ENCODE data around the gene PRUNE2.

Gene PRUNE2

DNA sequence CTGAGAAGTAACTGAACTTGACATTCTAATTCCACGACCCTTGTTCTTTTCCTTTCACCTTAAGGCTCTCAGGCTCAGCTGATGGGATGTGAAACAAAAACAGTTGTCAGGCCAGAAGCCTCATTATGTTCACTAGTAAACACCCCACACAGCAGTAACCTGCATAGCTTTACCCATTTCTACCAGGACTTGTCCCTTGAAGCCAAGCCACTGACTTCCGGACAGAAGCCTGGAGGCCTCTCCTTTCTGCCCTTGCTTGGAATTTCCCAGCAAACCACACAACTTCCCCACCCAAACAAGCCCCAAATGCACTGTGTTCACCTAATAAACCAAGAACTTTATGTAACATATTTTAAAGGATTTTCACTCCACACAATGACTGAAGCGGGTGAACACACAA, 19.6 kb downstream of the PRUNE2 start:
- no peak for DNase-seq (ENCODE audit: extremely low read depth, low read depth)
- TF ChIP-seq, protein P1, sequence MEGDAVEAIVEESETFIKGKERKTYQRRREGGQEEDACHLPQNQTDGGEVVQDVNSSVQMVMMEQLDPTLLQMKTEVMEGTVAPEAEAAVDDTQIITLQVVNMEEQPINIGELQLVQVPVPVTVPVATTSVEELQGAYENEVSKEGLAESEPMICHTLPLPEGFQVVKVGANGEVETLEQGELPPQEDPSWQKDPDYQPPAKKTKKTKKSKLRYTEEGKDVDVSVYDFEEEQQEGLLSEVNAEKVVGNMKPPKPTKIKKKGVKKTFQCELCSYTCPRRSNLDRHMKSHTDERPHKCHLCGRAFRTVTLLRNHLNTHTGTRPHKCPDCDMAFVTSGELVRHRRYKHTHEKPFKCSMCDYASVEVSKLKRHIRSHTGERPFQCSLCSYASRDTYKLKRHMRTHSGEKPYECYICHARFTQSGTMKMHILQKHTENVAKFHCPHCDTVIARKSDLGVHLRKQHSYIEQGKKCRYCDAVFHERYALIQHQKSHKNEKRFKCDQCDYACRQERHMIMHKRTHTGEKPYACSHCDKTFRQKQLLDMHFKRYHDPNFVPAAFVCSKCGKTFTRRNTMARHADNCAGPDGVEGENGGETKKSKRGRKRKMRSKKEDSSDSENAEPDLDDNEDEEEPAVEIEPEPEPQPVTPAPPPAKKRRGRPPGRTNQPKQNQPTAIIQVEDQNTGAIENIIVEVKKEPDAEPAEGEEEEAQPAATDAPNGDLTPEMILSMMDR (IDR thresholded peaks at IDR 0.05; ENCODE audit: low read depth, low read length, missing control alignments): no peak
- no peak overlapping the region for H3K4me3 ChIP-seq (replicated peaks; ENCODE audit: low read depth, low read length)

DNA sequence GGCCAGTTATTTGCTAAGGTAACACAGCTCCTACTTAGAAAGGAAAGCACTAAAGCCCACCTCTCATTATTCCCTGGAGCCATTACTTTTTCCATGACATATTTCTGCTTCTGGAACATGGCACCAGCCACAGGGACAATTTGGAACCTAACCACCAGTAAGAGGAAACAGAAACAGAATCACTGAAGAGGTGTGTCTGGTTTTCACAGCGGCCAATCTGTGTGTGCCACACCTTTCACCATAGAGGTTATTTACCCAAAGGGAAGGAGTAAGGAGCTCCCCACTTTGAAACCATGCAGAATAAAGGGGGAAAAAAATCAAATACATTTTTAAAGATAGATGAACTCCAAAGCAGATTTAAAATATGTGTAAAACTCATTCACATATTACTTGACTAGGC, 21.1 kb downstream of the PRUNE2 start:
- no peak for DNase-seq (ENCODE audit: extremely low read depth, low read depth)
- TF ChIP-seq, protein P1 (IDR thresholded peaks at IDR 0.05; ENCODE audit: low read depth, low read length, missing control alignments): no peak
- H3K4me3 ChIP-seq (replicated peaks; ENCODE audit: low read depth, low read length): no peak overlapping the region

DNA sequence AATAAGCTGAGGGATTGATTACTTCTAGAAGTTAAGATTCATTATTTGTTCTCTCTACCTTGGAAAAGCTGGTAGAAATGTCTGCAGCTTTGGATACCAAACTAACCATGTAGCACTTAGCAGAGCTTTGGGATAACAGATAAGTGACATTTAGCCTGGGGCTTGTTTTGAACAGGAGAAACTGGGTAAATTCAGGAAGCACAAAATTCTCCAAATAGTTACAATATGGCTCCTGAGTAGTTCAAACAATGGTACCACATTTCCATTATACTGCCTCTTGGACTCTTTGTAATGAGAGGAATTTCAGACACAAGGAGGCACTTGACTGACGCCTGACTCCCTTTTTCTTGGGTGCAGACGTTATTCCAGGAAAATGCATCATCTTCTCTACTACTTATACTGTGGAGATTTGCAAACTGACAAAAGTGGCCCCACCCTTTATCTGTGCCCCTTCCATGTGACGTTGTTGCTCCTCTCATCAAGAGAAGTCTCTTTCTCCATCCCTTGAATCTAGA, 22.5 kb downstream of the PRUNE2 start:
- no peak for DNase-seq (ENCODE audit: extremely low read depth, low read depth)
- TF ChIP-seq, protein P1 (IDR thresholded peaks at IDR 0.05; ENCODE audit: low read depth, low read length, missing control alignments): no peak
- H3K4me3 ChIP-seq (replicated peaks; ENCODE audit: low read depth, low read length): no peak overlapping the region

DNA sequence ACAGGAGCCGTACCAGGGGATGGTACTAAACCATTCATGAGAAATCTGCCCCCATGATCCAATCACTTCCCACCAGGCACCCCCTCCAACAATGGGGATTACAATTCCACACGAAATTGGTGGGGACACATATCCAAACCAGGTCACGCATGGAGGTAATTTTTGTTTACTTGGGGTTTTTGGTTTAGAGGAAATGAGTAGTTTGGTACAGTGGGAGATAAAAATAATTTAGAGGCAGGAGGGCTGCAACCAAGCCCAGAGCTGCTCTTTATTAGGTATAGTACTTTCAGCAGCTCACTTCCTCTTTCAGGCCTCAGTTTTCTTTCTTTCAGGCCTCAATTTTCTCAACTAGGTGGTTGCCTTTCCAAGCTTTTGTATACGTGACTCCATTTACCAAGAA, 23.2 kb downstream of the PRUNE2 start:
- no peak for DNase-seq (ENCODE audit: extremely low read depth, low read depth)
- no peak overlapping the region for H3K4me3 ChIP-seq (replicated peaks; ENCODE audit: low read depth, low read length)
- TF ChIP-seq, protein P1 (IDR thresholded peaks at IDR 0.05; ENCODE audit: low read depth, low read length, missing control alignments): no peak

DNA sequence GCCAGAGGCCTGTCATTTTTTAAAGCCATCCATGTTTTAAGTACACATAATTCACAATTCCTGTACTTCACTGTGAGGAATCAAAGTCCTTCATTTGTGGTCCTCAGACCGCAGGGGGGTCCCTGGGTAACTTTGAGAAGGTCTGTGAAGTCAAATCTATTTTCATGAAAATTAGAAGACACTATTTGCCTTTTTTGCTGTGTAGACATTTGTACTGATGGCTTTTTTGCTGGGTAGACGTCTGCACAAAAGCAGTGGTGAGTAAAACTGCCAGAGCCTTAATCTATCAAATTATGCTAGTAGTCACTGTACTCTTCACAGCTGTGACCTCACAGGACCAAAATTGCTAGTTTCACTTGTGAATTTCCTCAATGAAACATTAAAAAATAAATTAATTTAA, 25.7 kb downstream of the PRUNE2 start:
- TF ChIP-seq, protein P1 (IDR thresholded peaks at IDR 0.05; ENCODE audit: low read depth, low read length, missing control alignments): no peak
- no peak for DNase-seq (ENCODE audit: extremely low read depth, low read depth)

DNA sequence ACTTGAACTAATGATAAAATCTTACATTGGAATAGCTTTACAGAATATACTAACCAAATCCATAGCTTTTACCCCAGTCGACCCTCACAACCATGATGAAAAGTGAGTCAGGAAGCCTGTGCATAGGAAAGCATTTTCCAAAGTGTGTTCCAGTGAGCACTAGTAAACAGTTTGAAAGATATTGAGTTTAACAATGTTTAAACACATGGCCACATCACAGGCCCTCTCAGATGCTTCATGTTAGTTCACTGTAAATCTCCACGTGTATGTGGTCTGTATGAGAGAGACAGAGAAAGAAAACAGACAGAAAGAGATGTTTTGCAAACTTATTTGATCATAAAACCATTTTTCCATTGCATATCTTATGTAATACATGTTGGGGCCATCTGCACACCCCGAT, 27.0 kb downstream of the PRUNE2 start:
- TF ChIP-seq, protein P1 (IDR thresholded peaks at IDR 0.05; ENCODE audit: low read depth, low read length, missing control alignments): no peak
- H3K4me3 ChIP-seq (replicated peaks; ENCODE audit: low read depth, low read length): no peak overlapping the region

More for the DNA sequence above, 25.7 kb downstream of the PRUNE2 start:
- no peak overlapping the region for H3K4me3 ChIP-seq (replicated peaks; ENCODE audit: low read depth, low read length)

DNA sequence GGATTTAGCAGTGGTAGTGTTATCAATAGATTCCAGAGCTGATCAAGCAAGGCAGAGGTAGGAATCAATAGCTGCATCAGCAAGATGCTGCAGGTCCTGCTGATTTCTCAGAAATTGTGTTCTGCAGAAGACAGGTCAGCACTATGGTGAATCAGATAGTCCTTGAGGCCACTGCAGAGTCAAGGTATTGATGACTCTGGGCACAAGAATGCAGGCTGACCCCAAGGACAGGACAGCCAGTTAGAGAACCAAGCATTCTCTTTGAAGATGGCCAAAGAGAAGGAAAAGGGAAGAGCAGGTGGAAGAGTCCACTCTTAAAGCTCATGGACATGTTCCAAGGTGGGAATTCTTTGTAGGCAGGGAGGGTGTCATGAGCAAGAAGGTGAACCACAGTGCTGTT, 28.0 kb downstream of the PRUNE2 start:
- TF ChIP-seq, protein P1 (IDR thresholded peaks at IDR 0.05; ENCODE audit: low read depth, low read length, missing control alignments): no peak
- no peak overlapping the region for H3K4me3 ChIP-seq (replicated peaks; ENCODE audit: low read depth, low read length)
- no peak for DNase-seq (ENCODE audit: extremely low read depth, low read depth)

More for the DNA sequence above, 27.0 kb downstream of the PRUNE2 start:
- DNase-seq (ENCODE audit: extremely low read depth, low read depth): no peak

All from HFF-Myc (cell line).